NOMO-1 (cell line): ENCODE measurements around the gene SMR3B.

ENCODE experiments used
- DNase-seq, 2 experiments: peaks; one replicate each; lab custom pipeline; 2025; ENCODE audit not compliant: unreplicated experiment in 2 of 2; lab: John Stamatoyannopoulos, UW

SMR3B gene

GRCh38 chr4:70382691-70383181 lies at the start of gene SMR3B:
Gene SMR3B, plus strand, starts transcription at chr4:70383131. Its CDS starts 1,380 bp downstream, at chr4:70384511.
- no peak for DNase-seq

GRCh38 chr4:70334681-70335080 lies 48.2 kb upstream of the SMR3B start, which contains the start of gene CABS1:
Gene CABS1, plus strand, starts transcription at chr4:70334981. Its CDS starts 59 bp downstream, at chr4:70335040.
- no peak for DNase-seq

GRCh38 chr4:70336043-70336442 lies 46.9 kb upstream of the SMR3B start:
- DNase-seq = no peak

DNA sequence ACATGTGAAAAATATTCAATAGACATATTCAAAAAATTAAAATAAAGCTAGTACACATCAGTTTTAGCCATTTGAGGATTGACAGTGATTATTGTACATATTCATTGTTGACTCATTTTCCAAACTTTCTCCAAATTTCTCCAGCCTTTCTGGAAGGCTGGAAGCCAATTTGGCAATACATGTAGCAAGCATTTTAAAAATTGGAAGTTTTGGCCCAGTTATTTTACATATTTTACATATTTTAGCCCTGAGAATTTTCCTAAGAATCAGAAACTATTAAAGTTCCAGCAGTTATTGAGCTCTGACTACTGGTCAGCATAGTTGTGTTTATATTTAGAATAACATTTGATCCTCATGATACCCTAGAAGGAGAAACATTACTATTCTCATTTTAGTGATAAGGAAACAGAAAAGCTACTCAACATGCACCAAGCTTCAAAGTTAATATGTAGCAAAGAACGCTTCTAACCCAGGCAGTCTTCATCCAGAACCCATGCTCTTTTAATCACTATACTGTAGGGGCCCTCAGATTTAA lies 45.0 kb upstream of the SMR3B start:
- no peak for DNase-seq

DNA sequence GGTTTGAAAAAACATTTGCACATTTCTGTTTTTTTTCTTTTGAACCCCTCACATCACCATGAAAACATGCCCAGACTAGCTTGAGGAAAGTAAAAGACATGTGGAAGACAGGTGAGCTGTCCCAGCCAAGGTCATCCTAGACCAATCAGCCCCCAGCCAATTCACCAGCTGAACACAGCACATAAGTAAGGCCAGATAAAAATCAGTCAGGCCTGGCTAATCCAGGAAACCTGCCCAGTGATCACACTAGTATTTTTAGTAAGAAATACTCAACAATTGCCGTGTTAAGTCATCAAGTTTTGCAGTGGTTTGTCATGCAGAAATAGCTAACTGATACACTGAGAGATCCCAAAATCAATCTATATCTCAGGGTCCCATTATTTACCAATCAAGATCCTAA lies 26.7 kb upstream of the SMR3B start:
- DNase-seq = no peak

- no peak for DNase-seq
These were observed 23.7 kb upstream of the SMR3B start for GRCh38 chr4:70359115-70359661.

- no peak for DNase-seq
These were observed 22.5 kb upstream of the SMR3B start, which contains the start of gene SMR3A for GRCh38 chr4:70360460-70360859. Gene SMR3A, plus strand, starts transcription at chr4:70360760. Its CDS starts 1,356 bp downstream, at chr4:70362116.

- no peak for DNase-seq
These were observed 18.9 kb upstream of the SMR3B start for GRCh38 chr4:70364002-70364401.

DNA sequence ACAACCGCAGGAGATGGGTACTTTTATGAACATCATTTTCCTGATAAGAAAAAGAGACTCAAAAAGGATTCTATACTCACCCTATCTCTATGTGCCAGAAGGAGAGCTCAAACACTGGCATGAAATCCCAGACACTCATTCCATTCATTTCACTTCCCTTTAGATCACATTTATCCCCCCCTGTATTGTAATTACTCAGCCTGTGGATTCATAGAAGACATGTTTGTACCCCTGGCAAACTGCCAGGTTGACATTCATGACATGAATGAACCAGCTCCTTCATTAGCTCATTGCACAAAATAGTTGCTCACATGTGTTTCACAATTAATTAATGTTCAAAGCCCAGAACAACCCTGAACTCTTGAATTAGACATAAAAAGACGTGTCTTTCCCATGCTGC lies 17.5 kb upstream of the SMR3B start:
- no peak for DNase-seq

DNA sequence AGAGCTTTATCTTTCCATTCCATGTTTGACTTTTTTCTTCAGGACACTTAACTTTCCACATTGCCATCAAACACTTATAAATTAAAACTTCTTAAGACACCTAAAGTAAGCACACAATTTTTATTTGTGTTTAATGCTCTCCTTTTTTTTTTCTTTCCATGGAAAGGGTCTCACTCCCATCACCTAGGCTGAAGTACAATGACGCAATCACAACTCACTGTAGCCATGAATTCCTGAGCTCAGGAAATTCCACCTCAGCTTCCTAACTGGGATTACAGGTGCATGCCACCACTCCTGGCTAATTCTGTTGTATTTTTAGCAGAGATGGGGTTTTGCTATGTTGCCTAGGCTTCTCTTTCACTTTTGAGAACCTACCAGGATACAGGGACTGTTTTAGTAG lies 15.1 kb upstream of the SMR3B start:
- no peak for DNase-seq

DNA sequence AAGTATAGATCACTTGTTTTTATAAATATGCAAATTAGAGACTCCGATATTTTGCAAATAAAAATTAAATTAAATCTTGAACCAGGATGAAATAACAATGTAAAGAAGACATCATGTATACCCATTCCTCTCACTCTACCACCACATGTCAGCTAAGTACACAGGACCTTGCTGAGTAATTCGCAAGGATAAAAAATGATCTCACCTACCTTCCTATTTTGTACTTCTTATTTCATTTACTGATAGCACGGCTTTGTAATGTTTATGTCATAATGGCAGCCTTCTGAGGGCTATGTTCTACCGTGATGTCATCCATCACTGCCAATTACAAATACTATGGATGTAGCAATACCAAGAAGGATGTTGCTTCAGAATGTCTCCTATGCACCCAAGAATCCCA lies 10.9 kb upstream of the SMR3B start:
- DNase-seq = no peak

GRCh38 chr4:70372760-70373159 lies 10.2 kb upstream of the SMR3B start:
- DNase-seq = no peak

DNA sequence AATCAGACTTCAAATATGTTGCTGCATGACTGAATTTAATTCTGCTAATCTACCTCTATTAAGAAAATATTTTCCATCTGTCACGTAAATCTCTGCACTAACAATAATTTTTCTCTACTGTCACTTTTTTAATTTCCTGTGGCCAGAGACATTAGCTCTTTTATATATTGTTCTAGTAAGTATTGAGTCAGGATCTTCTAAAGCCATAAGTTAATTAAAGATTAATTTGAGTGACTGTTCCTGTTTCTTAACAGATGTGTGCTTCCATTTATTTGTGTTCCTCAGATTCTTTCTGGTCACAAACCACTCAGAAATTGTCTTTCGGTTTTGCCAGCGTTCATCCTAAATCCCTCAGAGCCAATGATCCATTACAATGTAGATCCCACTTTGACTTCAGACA lies 2.4 kb upstream of the SMR3B start:
- DNase-seq = no peak

DNA sequence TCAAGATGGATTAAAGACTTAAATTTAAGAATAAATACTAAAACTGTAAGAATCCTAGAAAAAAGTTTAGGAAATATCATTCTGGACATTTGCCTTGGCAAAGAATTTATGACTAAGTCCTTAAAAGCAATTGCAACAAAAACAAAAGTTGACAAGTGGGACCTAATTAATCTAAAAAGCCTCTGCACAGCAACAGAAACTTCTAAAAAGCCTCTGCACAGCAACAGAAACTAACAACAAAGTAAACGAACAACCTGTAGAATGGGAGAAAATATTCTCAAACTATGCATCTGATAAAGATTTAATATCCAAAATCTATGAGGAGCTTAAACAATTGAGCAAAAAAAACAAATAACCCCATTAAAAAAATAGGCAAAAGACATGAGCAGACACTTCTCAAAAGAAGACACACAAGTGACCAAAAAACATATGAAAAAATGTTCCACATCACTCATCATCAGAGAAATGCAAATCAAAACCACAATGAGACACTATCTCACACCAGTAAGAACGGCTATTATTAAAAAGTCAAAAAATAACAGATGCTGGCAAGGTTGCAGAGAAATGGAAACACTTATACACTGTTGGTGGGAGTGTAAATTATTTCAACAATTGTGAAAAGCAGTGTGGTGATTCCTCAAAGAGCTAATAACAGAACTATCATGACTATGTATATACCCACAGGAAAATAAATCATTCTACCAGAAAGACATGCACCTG lies 9.3 kb downstream of the SMR3B start:
- no peak for DNase-seq

DNA sequence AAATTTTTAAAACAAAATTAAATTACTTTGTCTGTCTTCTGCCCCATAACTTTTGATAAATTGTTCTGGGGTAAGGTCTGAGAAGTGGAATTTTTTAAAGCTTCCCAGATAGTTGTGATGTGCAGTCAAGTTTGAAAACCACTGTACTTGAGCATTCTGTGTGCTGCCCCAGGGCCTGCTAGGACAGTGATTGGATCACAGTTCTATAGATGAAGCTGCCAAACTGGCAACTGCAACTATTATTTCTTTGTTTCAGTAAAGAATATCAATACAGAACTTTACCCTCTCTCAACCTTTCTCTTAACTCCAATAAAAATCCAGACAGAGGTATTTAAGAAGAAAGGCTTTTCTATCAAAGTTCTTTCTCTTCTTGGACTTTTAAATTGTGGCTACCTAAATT lies 14.6 kb downstream of the SMR3B start, which contains the start of gene OPRPN:
Gene OPRPN, plus strand, starts transcription at position 361 of the 400 bp plus-strand sequence. CDS start 1,346 bp downstream, outside the sequence.
- no peak for DNase-seq

DNA sequence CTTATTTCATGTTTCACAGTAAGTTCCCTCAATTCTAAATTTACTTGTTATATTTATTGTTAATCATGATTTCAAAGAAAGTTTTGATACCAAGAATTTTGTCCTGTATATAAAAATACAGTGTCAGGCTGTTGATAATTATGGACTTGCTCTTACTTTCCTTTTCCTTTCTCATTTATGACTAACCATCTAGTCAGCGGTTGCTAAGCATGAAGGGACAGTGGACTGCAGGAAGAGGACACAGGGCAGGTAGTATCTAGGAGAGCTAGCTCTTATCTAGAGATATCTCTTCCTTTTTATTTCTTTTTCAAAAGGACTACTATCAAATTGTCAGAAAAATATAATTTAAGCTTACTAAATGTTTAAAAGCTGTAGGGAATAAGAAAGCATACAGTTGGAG lies 16.4 kb downstream of the SMR3B start:
- no peak for DNase-seq

DNA sequence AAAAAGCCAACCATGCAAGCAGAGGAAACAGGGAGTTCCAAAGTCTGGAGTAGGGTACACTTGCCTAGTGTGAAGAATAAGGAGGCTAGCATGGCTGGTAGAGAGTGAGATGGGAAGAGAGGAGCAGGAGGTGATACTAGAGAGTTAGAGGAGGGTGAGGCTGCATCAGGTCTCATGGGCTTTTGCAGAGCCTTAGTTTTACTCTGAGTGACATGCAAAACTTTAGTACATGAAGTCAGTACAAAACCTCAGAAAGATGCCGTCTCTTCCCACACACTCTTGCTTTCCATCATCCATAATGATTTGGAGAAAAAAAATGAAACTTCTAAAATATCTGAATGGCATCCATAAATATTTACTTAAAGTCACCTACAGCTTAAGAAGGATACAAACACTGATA lies 19.8 kb downstream of the SMR3B start:
- DNase-seq = no peak

- no peak for DNase-seq
These were observed 22.8 kb downstream of the SMR3B start for GRCh38 chr4:70405765-70406164.

GRCh38 chr4:70425306-70425705 lies 42.4 kb downstream of the SMR3B start:
- no peak for DNase-seq

GRCh38 chr4:70426789-70427188 lies 43.9 kb downstream of the SMR3B start:
- DNase-seq = no peak

DNA sequence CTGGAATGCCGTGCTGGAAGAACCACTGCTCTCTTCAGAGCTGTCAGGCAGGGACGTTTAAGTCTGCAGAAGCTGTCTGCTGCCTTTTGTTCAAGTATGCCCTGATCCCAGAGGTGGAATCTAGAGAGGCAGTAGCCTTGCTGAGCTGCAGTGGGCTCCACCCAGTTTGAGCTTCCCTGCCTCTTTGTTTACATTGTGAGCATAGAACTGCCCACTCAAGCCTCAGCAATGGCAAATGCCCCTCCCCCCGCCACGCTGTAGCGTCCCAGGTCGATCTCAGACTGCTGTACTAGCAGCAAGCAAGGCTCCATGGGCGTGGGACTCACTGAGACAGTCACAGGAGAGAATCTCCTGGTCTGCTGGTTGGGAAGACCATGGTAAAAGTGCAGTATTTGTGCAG lies 54.3 kb downstream of the SMR3B start:
- DNase-seq = no peak
